A673 (cell line): ENCODE results near the gene KRT7. TPM values are rescaled to one million over a fixed set of nuclear protein-coding genes. Genes with fewer than 3 reads are reported as not detected.

ENCODE experiments used
- BruUV-seq: library from RNA; stranded (reverse); fragments of 400-500 nt; replicated peaks from 2 replicates; lab custom pipeline; 2021; lab: Mats Ljungman, UMichigan
- CTCF ChIA-PET: fragments of 300-600 bp; sonication (Branson Sonifier 250); formaldehyde crosslinking; loops from one replicate; lab custom pipeline; 2022; ENCODE audit warnings: antibody characterized with exemption; lab: Charles Lee
- POLR2A ChIA-PET: fragments of 300-600 bp; sonication (Branson Sonifier 250); formaldehyde crosslinking; loops from one replicate; lab custom pipeline; 2022; ENCODE audit warnings: antibody characterized with exemption; ENCODE audit not compliant: low non-redundant PET; lab: Charles Lee
- DNase-seq: peaks from one replicate; pipeline ENCODE4 v3.0.0-alpha.2; 2015; ENCODE audit warnings: low spot score
- H3K27ac ChIP-seq: fragments of 200-600 bp; sonication (generic); 2 replicates; pipeline ENCODE4 v1.5.1; 2016; ENCODE audit warnings: mixed run types, low read depth, mild to moderate bottlenecking, mixed read lengths, antibody characterized with exemption, low read length; ENCODE audit not compliant: poor library complexity, severe bottlenecking
- H3K27me3 ChIP-seq: fragments of 200-600 bp; sonication (generic); replicated peaks from 2 replicates; pipeline ENCODE4 v1.6.1; 2017; ENCODE audit warnings: mixed run types, low read depth, mild to moderate bottlenecking, mixed read lengths, antibody characterized with exemption, low read length; ENCODE audit not compliant: insufficient read depth, poor library complexity
- H3K36me3 ChIP-seq: fragments of 200-600 bp; sonication (generic); 2 replicates; pipeline ENCODE4 v1.6.1; 2016; ENCODE audit warnings: mixed run types, mild to moderate bottlenecking, mixed read lengths, antibody characterized with exemption, low read length; ENCODE audit not compliant: insufficient read depth, poor library complexity, severe bottlenecking
- H3K4me1 ChIP-seq: fragments of 200-600 bp; sonication (generic); 2 replicates; pipeline ENCODE4 v1.6.1; 2017; ENCODE audit warnings: mixed run types, mild to moderate bottlenecking, mixed read lengths, antibody characterized with exemption, low read length; ENCODE audit not compliant: insufficient read depth, poor library complexity, severe bottlenecking
- H3K4me3 ChIP-seq: fragments of 200-600 bp; sonication (generic); 2 replicates; pipeline ENCODE4 v1.5.1; 2016; ENCODE audit warnings: low read depth, mixed run types, mild to moderate bottlenecking, mixed read lengths, low read length; ENCODE audit not compliant: poor library complexity, severe bottlenecking
- H3K9me3 ChIP-seq: fragments of 200-600 bp; sonication (generic); 2 replicates; pipeline ENCODE4 v1.6.1; 2016; ENCODE audit warnings: mixed run types, low read depth, mild to moderate bottlenecking, mixed read lengths, antibody characterized with exemption, low read length; ENCODE audit not compliant: poor library complexity, severe bottlenecking
- CTCF ChIP-seq: fragments of 300-800, 200-600 bp; sonication (generic); conservative IDR thresholded peaks from 2 replicates; pipeline ENCODE4 v1.5.1; 2017; ENCODE audit warnings: low read depth, mild to moderate bottlenecking, antibody characterized with exemption, low read length, moderate library complexity, mixed read lengths
- EZH2 ChIP-seq: fragments of 200-600 bp; sonication (generic); IDR thresholded peaks from 2 replicates; pipeline ENCODE4 v1.6.1; 2017; ENCODE audit warnings: borderline replicate concordance, low read depth, mild to moderate bottlenecking, mixed read lengths, antibody characterized with exemption, low read length; ENCODE audit not compliant: poor library complexity, severe bottlenecking
- intact Hi-C: fragments of 100-400 bp; cut with micrococcal nuclease; formaldehyde crosslinking; loops from one replicate; pipeline ENCODE4 v1.10.0; 2022; ENCODE audit not compliant: unreplicated experiment
- total RNA-seq: library from RNA; stranded (reverse); gene quantifications from 2 replicates; pipeline ENCODE4 v1.2.3, GENCODE V29; 2021

KRT7 gene
- total RNA-seq, 1 experiment from 2014 or later: 1.0 TPM

DNA sequence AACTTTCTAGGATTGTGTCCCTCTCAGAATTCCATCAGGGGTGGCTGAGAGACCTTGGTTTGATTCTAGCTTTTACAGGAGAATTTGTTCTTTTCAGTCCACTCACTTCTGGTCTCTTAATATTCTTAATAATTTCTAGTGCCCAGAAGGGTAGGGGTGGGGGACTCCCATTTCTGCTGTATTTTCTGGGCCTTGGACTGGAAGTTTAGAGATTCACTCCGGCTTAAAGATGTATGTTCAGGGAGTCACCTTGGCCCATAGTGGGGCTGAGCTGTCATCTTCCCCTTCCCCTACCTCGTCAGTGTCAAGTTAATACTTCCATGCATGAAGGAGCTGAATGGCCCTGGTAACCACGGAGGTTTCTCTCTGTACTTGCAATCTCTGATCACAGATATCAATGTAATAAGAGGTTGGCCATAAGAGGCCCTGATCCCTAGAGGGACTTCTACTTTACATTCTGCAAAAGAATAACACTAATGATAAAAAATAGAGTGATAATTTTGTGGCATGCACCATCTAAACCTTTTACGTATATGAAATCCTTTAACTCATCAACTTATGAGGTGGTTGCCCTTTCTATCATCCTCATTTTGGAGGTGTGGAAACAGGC, 51.6 kb downstream of the KRT7 start:
- intact Hi-C loops: no loop called here
- DNase-seq: no peak

DNA sequence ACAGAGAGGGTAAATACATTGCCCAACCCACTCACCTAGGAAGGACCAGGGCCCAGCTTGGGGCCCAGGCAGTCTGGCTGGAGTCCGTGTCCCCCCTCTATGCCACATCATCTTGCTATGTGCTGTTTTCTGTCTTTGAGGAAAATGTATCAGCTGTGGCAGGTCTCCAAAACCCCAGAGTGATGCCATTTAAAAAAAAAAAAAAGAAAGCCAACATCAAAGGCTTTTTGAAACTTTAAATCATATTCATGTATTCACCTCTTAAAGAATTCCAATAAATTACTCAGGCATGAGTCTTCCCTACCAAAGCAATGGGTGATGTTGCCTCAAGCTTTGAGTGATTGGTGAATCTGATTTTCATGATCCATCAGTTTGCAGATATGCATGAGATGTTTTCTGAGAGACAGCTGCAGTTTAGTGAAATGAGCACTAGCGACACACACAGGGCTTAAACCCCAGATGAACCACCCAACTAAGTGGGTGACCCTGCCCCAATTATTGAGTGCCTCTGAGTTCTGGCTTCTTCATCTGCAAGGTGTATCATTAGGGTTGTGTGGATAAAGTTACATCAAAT, 52.2 kb downstream of the KRT7 start:
- no TSS peak for BruUV-seq
- H3K27me3 ChIP-seq: no peaks in the 10 kb centered on the region
- intact Hi-C loops: no loop called here
- no peak overlapping the region for H3K4me3 ChIP-seq
- TF ChIP-seq CTCF: no peak
- TF ChIP-seq EZH2: no peak
- no peaks in the 10 kb centered on the region for H3K9me3 ChIP-seq
- CTCF ChIA-PET: no interaction called here
- POLR2A ChIA-PET: interaction anchor here (0.6 kb wide), 1 partner anchor 20 kb away, joined by 3 read pairs; no protein-coding TSS in a partner anchor
- no peaks in the 10 kb centered on the region for H3K36me3 ChIP-seq
- H3K27ac ChIP-seq: no peak overlapping the region
- H3K4me1 ChIP-seq: peaks cover 5% of the 10 kb centered on the region
- no peak for DNase-seq

More for the DNA sequence above, 51.6 kb downstream of the KRT7 start:
- TF ChIP-seq CTCF (no peak), EZH2 (no peak)
- BruUV-seq: no TSS peak
- Histone ChIP-seq H3K4me1 (peaks cover 11% of the 10 kb centered on the region), H3K27ac (no peak overlapping the region), H3K27me3 (no peaks in the 10 kb centered on the region), H3K9me3 (no peaks in the 10 kb centered on the region), H3K4me3 (no peak overlapping the region), H3K36me3 (no peaks in the 10 kb centered on the region)
- ChIA-PET CTCF (no interaction called here), POLR2A (interaction anchor here (0.6 kb wide), 1 partner anchor 19 kb away, joined by 3 read pairs; no protein-coding TSS in a partner anchor)

DNA sequence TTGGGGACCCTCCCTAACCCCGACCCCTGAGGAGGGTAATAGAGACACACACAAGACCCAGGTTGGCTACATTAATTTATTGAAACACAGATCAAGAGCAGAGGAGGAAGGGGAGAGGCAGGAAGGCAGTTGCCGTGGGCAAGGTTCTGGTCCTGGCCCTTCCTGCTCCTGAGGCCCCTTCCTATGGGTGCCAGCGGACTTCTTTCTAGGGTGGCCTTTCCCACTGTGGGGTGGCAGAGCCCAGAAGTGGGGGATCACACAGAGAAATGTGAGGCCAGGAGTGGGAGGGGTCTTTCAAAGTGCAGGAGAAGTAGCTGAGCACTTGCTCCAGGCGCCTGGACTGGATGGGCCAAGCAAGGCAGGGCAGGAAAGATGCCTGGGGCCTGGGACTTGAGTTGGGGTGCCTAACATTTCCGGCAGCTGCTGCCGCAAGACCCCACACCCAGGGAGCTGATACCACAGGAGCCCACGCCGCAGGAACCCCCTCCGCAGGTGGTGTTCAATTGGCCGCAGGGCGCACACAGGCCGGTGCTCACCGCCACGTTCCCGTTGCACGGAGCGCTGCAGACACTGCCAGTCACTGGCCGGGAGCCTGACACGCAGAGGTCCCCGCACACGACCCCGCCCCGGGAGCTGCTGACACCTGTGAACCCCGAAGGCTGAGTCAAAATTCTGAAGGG, 52.9 kb downstream of the KRT7 start:
- Histone ChIP-seq H3K9me3 (no peaks in the 10 kb centered on the region), H3K4me3 (no peak overlapping the region), H3K27ac (no peak overlapping the region), H3K4me1 (no peaks in the 10 kb centered on the region), H3K36me3 (no peaks in the 10 kb centered on the region), H3K27me3 (no peaks in the 10 kb centered on the region)
- BruUV-seq: no TSS peak
- POLR2A ChIA-PET: no interaction called here
- DNase-seq: no peak
- intact Hi-C loops: no loop called here
- CTCF ChIA-PET: no interaction called here
- TF ChIP-seq CTCF: no peak
- TF ChIP-seq EZH2: no peak
